Astrocyte (in vitro differentiated cells and primary cell): ENCODE data around the gene XDH.

Source experiments
- CTCF ChIP-seq: IDR thresholded peaks from 2 replicates; pipeline ENCODE4 v1.5.1; 2011; ENCODE audit warnings: low read depth, mild to moderate bottlenecking, inconsistent platforms, low read length, moderate library complexity; ENCODE audit not compliant: insufficient read depth
- EZH2 ChIP-seq: IDR thresholded peaks from 2 replicates; pipeline ENCODE4 v1.6.1; 2012; ENCODE audit warnings: mild to moderate bottlenecking, low read length, inconsistent platforms; ENCODE audit not compliant: insufficient read depth

- TF ChIP-seq EZH2 (no peak), CTCF (no peak)
Observed at GRCh38 chr2:31386172-31386571, 28.4 kb downstream of the XDH start.
